ENCODE data around the gene CLCN6.

CLCN6 gene

DNA sequence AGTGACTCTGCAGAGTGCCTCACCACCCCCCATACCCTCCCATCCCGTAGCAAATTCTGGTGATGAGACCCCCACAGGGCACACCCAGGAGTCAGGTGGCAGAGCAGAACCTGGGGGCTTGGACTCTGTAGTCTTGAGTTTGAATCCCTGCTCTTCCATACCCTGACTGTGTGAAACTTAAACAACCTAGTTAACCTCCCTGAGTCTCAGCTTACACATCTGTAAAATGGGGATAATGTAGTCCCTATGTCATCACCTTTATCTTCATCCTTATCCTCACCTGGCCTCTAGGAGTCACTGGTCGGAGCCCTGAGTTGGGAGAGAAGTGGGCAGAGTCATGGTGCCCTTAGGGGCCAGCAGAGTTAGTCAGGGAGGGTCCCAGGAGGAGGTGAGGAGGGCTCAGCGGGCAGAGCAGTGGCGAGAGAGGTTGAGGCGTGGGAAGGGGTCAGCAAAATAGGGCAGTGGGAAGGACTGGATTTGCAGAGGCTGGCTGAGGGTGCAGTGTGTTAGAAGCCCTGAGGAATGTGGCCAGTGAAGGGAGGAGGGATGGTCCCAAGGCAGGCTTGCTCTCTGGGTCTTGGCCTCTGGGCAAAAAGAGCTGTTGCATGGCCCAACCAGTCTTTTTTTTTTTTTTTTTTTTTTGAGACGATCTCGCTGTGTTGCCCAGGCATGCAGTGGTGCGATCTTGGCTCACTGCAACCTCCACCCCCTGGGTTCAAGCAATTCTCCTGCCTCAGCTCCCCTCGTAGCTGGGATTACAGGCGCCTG is 25.4 kb upstream of the CLCN6 start:
- no peak for DNase-seq

DNA sequence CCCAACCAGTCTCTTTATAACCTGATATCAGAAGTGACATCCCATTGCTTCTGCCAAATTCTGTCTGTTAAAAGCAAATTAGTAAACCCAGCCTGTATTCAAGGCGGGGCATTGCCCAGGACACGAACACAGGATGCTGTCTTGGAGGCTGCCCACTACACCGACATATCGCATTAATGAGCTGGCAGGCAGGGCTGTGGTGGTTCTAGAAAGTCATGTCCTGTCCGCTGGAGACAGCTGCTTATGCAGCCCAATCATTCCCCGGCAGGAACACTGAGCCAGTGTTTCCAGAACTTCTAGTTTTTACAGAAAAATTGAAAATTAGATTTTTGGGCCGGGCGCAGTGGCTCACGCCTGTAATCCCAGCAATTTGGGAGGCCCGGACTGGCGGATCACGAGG is 24.7 kb upstream of the CLCN6 start:
- no peak for DNase-seq

DNA sequence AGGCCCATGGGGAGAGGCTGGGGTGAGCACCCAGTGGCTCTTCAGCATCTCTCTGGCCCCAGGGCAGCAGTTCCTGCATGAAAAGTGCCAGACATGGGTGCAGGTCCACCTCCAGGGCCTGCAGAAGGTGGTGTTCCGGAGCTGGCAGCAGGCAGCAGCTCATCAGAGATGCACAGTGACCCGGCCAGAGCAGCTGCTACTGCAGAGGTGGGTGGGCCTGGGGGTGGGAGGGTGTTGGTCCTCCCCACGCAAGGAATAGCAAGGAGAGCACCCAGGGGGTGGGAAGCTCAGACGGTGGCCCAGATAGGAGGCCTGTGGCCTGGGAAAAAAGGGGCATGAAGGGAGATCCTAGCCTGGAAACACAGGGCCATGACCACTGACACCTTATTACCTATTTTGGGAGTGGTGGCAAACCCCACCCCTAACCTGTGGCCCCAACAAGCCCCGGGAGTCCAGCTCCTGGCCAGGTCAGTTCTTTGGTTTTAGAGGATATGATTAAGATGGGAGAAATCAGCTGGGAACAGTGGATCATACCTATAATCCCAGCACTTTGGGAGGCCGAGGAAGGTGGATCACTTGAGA is 23.8 kb upstream of the CLCN6 start:
- no peak for DNase-seq

DNA sequence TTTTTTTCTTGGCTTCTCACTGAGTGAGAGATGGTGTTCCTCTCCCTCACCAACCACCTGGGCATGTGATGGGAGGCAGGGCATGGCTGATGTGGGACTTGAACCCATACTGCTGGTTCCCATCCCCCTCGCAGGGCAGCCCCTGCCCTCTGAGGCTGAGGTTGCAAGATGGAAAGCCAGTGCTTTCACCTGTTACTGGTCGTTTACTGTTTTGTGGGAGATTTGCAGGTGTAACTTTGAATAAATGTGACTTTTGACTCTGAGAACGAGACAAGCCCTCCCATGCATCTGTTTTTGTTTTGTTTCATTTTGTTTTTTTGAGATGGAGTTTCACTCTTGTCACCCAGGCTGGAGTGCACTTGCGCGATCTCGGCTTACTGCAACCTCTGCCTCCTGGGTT is 22.4 kb upstream of the CLCN6 start:
- DNase-seq: no peak

DNA sequence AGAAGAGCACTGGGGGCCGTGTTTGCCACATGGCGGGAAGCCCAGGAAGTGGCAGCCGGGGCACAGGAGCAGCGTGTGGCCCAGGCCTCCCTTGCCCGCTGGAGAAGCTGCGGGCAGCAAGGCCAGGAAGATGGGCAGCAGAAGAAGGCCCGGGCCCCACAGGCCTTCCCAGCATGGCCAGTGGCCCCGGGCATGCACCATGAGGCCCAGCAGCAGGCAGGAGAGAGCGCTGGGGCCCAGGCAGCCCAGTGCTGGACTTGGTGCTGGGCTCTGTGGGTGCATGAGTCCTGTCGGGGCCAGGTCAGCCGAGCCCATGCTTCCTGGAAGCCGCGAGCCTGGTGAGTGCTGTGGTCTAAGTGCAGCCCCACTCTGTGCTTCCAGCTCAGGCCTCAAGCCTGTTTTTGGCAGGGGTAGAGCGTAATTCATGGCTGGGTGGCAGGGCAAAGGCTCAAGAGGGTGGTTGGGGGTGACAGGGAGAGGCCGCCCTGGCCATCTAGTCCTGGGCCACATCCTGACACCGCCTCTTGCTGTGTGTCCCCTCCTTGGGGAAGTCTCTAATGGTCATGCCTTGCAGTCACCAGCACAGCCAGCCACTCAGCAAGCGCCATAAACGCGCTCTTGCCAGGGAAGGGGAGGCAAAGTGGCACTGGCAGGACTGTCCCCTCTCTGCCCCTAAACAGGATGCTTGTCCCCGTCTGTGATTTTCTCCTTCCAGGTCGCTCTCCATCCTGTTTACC is 21.6 kb upstream of the CLCN6 start:
- no peak for DNase-seq

DNA sequence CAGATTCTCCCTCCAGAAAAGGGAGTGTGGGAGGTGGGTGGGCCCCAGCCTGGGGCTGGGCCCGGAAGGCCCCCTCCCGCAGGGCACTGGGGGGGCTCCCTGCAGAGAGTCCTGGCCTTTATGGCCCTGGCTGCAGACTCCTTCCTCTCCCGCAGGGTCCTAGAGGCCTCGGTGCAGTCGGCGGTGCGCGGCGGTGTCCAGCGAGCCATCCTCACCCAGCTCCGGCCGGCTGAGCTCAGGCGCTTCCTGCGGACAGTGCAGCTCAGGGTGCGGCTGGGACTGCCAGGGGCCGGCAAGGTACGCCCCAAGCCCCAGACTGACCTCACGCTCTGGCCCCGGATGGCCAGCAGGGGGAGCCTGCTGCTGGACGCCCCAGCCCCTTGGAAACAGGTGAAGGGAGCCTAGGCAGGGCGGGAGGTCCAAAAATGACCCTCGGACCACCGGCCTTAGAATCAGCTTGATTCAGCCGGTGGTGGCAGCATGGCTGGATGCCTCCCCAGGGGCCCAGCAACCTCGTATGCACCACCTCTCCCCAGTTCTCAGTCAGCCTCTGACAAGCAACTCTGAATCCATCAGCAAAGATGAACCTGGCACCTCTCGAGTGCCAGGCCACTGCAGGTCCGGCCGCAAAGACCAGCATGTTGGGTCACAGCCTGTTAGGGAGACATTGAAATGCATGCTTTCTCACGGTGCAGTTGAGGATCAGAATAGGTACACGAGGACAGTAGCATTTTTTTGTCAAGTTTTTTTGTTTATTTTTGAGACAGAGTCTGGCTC is 20.8 kb upstream of the CLCN6 start:
- peak; percentile 45 for DNase-seq

DNA sequence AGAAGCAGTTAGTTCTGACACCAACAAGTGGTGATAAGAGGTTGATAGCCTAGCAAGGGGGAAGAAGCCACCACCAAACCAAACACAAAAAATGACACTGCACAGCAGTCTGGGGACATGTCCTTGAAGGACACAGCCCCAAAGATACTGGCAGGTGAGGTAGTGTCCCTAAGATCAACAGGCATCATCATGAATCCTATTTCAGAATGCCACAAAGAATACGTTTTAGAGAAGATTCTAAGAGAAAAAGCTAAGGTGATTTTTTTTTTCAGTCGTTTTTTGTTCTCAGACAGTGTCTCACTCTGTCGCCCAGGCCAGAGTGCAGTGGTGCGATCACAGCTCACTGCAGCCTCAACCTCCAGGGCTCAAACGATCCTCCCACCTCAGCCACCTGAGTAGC is 19.8 kb upstream of the CLCN6 start:
- no peak for DNase-seq

DNA sequence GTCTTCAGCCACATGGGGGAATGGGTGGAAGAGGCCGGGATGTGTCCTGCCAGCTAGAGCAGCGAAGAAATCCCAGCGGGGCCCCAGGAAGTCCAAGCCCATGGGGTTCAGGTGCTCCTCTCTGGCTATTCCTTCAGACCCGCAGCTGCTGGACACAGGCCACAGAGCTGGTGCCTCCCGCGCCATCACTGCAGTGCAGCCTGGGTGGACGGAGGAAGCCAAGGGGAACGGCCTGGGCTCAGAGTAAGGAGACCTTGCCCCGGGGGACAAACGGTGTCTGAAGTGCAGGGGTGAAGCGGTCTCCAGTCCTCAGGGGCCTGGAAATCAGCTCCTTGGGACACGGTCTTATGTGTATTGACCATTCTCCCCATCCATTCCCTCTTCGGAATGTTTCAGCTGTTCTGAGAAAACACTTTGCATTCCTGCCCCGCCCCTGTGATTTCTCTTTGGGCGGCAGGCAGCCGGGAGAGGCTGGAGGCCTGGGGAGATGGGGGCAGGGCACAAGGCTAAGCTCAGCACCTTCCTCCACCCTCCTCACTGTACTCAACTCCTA is 18.7 kb upstream of the CLCN6 start:
- DNase-seq: no peak

DNA sequence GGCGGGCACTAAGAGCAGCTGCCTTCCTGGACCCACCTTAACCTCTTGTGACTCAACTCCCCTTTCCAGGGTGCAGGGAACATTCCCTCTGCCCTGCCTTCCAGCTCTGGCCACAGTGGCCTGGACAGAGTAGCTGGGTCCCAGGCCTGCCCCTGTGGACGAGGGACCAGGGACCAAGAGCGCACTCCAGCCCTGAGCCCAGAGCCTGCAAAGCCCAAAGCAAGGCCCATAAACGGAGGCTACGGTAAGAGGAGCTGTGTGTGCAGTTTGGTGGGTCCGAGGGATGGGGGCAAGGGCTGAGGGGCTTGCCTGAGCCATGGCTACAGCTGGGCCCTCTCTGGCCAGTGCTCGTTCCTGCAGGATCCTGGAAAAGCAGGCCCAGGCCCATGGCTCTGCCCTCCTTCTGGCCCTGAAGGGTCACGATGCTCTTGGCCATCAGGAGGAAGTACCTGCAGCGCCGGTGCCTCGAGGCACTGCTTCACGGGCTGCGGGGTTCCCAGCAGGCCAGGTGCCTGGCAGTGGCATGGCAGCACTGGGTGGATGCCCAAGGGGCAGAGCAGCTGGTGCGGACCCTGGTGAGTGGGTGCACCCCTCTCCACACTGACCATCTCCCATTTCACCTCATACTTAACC is 18.1 kb upstream of the CLCN6 start:
- no peak for DNase-seq

DNA sequence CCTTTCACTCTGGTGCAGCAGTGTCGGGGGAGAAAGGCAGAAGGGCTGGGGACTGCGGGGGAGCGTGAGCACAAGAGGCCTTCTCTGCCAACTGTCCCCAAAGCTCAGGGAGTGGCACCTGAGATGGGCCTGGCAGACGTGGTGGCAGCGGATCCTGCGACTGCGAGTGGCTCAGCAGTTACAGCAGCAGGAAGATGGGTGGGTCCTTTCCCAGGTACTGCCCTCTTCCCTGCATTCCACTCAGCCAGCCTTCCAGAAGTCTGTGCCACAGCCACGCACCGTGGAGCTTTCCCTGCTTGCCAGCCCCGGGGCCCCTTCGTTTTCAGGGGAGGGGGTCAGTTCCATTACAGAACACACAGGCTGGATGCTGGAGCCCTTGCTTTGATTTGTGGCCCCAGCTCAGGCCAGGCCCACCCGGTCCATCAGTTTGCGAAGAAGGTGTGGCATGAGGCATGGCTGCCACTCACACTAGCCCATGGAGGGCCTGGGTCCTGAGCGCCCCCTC is 17.4 kb upstream of the CLCN6 start:
- no peak for DNase-seq

DNA sequence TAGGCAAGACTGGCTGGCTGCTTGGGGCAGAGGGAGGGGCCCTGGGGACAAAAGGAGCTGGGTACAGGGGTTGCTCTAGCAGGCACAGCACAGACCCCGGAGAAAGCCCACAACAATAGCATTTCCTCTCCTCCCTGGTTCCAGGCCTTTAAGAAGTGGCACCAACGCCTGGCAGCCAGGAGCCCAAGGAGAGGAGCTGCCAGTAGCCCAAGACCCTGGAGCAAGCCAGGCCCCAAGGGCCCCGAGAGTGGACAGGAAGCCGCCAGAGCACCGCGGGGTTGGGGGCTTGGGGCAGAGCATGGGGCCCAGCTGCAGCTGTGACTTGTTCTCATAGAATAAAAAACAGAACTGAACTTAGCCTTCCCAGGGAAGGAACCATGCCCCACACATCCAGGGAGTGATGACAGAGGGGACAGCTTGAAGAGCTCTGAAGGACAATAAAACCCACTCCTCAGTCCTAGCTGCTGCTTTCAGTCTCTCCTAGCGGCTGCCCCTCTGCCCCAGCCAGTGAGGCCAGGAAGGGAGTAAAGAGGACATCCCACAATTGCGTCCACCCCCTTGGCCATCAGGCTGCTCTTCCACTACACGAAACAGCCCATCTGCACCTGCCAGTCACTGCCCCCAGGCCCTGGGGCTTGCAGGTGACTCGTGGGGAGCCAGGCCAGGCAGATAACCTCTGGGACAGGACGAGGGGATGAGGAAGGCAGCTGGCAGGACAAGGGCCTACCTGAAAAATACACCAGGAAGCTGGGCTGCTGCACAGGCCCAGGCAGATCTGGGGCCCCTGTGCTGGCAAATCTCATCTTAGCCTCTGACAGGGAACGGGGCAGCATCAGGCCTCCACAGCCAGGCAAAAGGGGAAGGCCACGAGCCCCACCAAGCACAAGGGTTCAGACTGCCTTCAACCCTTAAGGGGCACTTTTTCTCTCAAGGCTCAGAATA is 16.6 kb upstream of the CLCN6 start:
- no peak for DNase-seq

DNA sequence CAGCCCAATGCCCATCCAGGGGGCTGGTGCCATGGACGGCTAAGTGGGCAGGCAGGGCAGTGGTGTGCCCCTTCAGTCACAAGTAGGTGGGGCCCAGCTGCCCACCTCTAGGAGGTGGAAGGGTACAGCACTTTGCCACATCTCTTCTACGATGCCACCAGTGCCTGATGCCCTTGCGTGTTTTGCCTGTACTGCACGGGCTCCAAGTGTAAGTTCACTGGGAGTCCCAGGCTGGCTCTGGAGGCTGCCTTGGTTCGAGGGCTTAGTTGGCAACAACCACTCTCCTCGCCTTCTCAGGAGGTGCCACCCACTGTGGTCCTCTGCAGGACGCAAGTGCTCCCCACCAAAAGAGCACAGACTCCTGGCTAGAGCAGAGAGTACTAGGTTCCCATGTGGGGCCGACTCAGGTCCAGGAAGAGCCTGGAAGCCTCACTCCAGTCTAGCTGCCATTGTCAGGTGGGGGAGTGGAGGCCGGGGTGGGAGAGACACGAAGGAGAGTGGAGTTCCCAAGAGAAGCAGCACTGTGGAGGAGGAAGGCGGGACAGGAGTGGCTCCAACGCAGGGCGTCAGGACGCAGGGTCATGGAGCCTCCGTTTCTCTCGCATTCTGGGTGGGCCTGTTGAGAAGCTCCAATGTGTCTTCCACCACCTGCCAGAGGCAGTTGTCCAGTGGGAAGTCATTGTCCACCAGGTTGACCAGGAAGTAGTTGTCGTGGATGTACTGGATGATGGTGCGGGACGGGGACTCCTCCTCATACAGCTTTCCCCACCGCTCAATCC is 15.7 kb upstream of the CLCN6 start:
- no peak for DNase-seq

DNA sequence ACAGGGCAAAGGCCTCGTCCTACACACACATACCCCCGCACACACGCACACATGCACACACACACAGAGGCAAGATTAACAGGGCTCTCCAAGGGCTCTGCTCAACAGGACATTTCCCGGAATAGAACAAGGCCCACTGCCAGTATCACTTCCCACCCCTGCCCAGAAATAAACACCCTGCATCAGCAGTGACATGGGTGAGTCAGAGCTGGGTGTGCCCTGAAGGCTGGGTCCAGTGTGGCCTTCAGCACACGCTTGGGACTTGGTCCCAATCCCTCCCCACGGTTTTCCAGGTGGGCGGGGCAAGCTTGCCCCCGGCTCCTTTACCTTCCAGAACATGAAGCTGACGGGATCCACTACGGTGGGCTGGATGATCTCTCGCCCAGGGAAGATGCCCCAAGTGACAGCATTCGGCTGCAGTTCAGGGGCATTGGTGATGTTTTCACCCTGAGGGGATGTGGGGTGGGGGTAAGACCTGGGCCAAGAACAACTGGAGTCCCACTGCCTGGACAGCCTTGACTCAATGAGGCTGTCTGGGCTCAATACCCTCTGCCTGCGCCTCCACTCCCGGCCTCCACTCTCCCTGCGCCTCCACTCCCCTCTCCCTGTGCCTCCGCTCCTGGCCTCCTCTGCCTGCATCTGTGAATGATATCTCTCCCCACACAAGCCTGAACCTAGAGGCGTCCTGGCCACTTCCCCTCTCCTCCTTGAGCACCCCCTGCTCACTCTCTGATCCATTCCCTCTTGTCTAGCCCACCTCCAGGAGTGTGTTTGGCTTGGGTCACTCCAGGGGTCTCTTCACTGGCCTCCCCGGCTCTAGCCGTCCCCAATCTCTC is 14.9 kb upstream of the CLCN6 start:
- DNase-seq: peak; percentile 32

DNA sequence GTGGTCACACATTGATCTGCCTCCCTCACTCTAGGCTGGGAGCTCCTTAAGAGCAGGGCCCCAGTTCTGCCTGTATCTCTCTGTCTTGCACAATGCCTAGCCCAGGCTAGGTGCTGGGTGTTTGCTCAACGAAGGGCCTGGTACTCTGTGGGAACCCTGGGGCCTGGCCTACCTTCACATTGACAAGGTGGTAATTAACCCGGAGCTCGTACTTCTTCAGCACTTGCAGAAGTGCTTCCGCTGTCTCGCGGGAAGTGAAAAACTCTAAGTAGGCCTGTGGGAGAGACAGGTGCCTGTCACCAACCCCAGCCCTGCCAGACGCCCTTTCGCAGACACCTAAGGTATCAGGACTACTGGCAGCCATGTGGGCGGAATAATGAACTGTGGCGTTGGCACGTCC is 13.9 kb upstream of the CLCN6 start:
- no peak for DNase-seq

DNA sequence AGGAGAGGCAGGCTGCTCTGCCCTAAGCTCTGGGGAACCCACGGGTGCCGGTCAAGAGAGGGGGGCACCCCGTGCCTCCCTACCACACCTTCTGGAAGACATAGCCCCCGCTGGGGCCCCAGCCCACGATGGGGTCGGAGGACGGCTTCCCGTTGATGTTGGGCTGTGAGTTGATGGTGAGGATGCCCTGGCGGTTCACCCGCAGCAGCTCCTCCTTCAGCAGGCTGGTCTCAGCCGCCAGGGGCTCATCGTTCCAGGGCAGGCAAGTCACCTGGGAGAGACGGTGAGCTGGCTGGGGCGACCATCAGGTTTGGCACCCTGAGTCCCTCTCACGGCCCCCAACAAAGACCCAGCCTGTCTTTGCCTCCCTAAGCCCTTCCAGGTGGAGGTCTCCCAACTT is 12.2 kb upstream of the CLCN6 start:
- DNase-seq: no peak

DNA sequence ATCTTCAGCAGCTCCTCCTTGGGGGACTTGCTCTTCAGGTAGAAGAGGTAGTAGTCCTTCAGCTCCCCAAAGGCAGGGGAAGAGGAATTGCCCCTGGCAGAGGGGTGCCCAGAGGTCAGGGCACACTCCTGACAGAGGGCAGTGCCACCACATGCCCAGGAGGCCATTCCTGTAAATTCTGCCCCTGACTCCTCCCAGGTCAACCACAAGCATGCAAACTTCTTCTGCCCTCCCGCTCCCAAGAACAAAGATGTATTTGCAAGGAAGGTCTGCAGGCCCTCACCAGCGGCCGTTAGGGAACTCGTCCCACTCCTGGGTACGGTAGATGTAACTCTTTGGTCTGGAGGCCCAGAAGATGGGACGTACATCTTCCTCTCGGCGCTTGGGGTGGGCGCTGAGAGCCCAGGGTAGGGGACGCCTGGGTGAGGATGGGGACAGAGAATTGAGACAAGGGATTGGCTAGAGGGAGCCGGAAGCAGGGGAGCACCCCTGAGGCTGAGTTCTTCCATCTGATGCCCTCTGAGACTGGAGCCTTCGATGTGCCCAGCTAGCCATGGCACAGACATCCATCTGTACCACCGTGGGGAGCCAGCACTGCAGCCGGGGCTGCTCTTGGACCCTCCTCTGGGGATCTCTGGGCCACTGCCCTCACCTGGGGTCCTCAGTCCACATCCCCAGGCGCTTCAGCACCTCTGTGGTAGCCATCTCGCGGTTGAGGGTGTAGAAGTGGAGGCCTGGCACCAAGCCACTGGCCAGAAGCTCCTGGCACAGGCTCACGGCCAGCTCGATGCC is 11.3 kb upstream of the CLCN6 start:
- DNase-seq: no peak

DNA sequence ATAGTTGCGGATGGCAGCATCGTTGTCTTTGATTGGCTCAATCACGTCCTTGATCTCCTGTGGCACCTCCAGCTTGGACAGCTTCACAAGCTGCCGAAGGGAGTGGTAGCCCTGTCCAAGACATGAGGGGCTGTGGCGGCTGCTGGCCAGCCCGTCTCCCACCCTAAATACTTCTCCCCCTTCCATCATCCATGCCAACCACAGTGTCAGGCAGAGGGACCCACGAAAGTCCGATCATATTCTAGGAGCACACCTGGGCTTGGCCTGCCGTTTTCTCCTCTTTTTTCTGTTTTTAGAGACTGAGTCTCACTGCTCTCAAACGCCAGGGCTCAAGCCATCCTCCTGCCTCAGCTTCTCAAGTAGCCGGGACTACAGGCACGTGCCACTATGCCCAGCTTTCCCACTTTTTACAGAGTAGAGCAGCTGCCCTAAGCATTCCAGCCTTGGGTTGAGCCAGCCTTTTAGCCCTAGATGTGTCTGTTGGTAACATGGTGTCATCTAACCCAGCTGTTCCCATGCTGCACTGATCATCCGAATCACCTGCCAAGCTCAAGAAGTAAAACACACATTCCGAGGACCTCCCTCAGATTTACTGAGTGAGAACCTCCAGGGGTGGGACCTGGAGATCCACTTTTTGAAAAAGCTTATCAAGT is 10.6 kb upstream of the CLCN6 start:
- DNase-seq: no peak
